Measurements from ENCODE around the gene ULK3.

ULK3 gene

DNA sequence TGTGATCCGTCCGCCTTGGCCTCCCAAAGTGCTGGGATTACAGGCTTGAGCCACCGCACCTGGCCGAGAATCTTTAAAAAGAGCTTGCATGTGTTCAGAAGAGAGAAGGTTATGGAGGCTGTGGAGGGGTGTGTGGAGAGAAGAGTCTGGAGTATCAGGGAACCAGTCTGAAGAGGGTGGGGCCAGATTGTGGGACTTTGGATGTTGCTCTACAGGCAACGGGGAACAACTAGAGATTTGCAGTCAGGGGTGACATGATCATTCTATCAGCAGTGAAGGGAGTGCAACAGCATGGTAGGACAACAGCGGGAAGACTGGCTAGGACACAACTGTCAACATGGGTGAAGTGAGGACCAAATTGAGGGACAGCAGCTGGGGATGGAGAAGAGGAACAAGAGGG lies 21.3 kb upstream of the ULK3 start:
- H3K9me2 ChIP-seq (replicated peaks; ENCODE audit: control insufficient read depth, low read length): no peaks in the 10 kb centered on the region
- H3K4me3 ChIP-seq (ENCODE audit: low read length): no peak overlapping the region
- TF ChIP-seq, protein P1, sequence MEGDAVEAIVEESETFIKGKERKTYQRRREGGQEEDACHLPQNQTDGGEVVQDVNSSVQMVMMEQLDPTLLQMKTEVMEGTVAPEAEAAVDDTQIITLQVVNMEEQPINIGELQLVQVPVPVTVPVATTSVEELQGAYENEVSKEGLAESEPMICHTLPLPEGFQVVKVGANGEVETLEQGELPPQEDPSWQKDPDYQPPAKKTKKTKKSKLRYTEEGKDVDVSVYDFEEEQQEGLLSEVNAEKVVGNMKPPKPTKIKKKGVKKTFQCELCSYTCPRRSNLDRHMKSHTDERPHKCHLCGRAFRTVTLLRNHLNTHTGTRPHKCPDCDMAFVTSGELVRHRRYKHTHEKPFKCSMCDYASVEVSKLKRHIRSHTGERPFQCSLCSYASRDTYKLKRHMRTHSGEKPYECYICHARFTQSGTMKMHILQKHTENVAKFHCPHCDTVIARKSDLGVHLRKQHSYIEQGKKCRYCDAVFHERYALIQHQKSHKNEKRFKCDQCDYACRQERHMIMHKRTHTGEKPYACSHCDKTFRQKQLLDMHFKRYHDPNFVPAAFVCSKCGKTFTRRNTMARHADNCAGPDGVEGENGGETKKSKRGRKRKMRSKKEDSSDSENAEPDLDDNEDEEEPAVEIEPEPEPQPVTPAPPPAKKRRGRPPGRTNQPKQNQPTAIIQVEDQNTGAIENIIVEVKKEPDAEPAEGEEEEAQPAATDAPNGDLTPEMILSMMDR (IDR thresholded peaks at IDR 0.05; ENCODE audit: low read depth, low read length, poor library complexity, severe bottlenecking): no peak
- TF ChIP-seq EZH2phosphoT487 (IDR thresholded peaks at IDR 0.05; ENCODE audit: borderline replicate concordance, low read length): no peak
- H3K36me3 ChIP-seq (ENCODE audit: control insufficient read depth, low read length): peaks cover 24% of the 10 kb centered on the region
- 0 out of 2 replicates have a peak, but pooled peaks cover 10% of the 10 kb centered on the region for H4K20me1 ChIP-seq (ENCODE audit: control insufficient read depth, insufficient read depth, low read depth, low read length)
- H3K27ac ChIP-seq (ENCODE audit: low read depth, low read length): no peak overlapping the region
- H3K4me2 ChIP-seq (ENCODE audit: low read length): no peak overlapping the region
- no peaks in the 10 kb centered on the region for H3F3A ChIP-seq (ENCODE audit: control insufficient read depth, insufficient read depth)
- H3K9me3 ChIP-seq (ENCODE audit: control insufficient read depth, insufficient read depth, low read length): peaks cover 6% of the 10 kb centered on the region; the same call in 1 of the 2 replicates
- peaks cover 68% of the 10 kb centered on the region for H3K79me2 ChIP-seq (ENCODE audit: control insufficient read depth, low read length)
- peaks cover 28% of the 10 kb centered on the region for H3K4me1 ChIP-seq (ENCODE audit: control insufficient read depth, low read length)
- no peaks in the 10 kb centered on the region for H3K27me3 ChIP-seq (ENCODE audit: control insufficient read depth, low read length)

DNA sequence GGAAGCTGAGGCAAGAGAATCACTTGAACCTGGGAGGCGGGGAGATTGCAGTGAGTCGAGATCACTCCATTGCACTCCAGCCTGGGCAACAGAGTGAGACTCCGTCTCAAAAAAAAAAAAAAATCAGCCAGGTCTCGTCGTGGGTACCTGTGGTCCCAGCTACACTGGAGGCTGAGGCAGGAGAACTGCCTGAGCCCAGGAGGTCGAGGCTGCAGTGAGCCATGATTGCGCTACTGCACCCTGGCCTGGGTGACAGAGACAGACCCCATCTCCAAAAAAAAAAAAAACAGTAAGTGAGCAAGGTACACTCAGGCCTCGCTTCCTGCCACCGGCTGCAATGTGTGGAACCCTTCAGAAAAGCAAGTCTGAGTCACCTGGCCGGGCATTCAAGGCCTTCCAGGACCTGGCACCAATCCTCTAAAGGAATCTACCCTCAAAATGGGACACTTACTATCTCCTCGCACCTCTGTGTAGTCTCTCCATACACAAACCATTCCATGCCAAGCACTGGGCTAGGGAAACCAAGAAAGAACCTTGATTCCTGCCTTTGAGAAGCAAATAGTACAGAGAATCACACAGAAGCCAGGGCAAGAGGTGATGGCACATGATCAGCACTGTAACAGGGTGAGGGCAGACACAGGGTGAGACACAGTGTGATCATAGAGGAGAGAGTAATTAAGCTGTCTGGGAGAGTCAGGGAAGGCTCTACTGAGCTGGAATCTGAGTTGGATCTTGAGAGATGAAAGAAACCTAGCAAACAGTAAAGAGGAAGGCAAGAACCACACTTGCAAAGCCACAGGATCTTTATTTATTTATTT lies 20.5 kb upstream of the ULK3 start:
- Histone ChIP-seq H3K4me1 (ENCODE audit: control insufficient read depth, low read length) (peaks cover 35% of the 10 kb centered on the region), H3K79me2 (ENCODE audit: control insufficient read depth, low read length) (peaks cover 66% of the 10 kb centered on the region), H4K20me1 (ENCODE audit: control insufficient read depth, insufficient read depth, low read depth, low read length) (0 out of 2 replicates have a peak, but pooled peaks cover 9% of the 10 kb centered on the region), H3K4me2 (ENCODE audit: low read length) (no peak overlapping the region), H3K27ac (ENCODE audit: low read depth, low read length) (no peak overlapping the region), H3K9me3 (ENCODE audit: control insufficient read depth, insufficient read depth, low read length) (peaks cover 6% of the 10 kb centered on the region; the same call in 1 of the 2 replicates), H3K4me3 (ENCODE audit: low read length) (no peak overlapping the region), H3K9me2 (replicated peaks; ENCODE audit: control insufficient read depth, low read length) (no peaks in the 10 kb centered on the region), H3K36me3 (ENCODE audit: control insufficient read depth, low read length) (peaks cover 18% of the 10 kb centered on the region), H3F3A (ENCODE audit: control insufficient read depth, insufficient read depth) (no peaks in the 10 kb centered on the region), H3K27me3 (ENCODE audit: control insufficient read depth, low read length) (no peaks in the 10 kb centered on the region)
- TF ChIP-seq EZH2phosphoT487 (IDR thresholded peaks at IDR 0.05; ENCODE audit: borderline replicate concordance, low read length): no peak
- TF ChIP-seq, protein P1 (IDR thresholded peaks at IDR 0.05; ENCODE audit: low read depth, low read length, poor library complexity, severe bottlenecking): no peak

DNA sequence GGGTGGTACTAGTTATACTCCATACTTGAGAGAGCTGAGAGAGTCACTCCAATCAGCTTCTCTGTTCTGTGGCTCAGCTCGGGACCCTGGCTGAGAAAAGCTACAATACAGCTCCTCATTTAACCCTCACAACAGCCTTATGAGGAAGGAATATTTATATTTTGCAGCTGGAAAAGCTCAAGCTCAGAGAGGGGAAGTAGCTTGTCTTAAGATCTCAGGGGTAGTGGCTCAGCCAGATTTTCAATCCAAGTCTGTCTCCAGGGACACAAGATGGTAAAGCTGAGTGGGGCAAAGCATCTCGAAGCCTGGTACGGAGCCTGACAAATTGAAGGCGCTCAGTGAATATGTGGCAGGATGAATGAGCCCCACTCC lies 15.4 kb upstream of the ULK3 start:
- peaks cover 45% of the 10 kb centered on the region for H3K79me2 ChIP-seq (ENCODE audit: control insufficient read depth, low read length)
- H3K27me3 ChIP-seq (ENCODE audit: control insufficient read depth, low read length): no peaks in the 10 kb centered on the region
- no peaks in the 10 kb centered on the region for H3K9me2 ChIP-seq (replicated peaks; ENCODE audit: control insufficient read depth, low read length)
- H3K36me3 ChIP-seq (ENCODE audit: control insufficient read depth, low read length): peaks cover 16% of the 10 kb centered on the region
- no peak overlapping the region for H3K27ac ChIP-seq (ENCODE audit: low read depth, low read length)
- no peaks in the 10 kb centered on the region for H3K9me3 ChIP-seq (ENCODE audit: control insufficient read depth, insufficient read depth, low read length)
- H4K20me1 ChIP-seq (ENCODE audit: control insufficient read depth, insufficient read depth, low read depth, low read length): 0 out of 2 replicates have a peak, but pooled peaks cover 2% of the 10 kb centered on the region
- TF ChIP-seq EZH2phosphoT487 (IDR thresholded peaks at IDR 0.05; ENCODE audit: borderline replicate concordance, low read length): no peak
- TF ChIP-seq, protein P1 (IDR thresholded peaks at IDR 0.05; ENCODE audit: low read depth, low read length, poor library complexity, severe bottlenecking): no peak
- H3K4me3 ChIP-seq (ENCODE audit: low read length): no peak overlapping the region
- no peak overlapping the region; the same call in 1 of the 2 replicates for H3K4me2 ChIP-seq (ENCODE audit: low read length)
- H3K4me1 ChIP-seq (ENCODE audit: control insufficient read depth, low read length): peaks cover 38% of the 10 kb centered on the region
- H3F3A ChIP-seq (ENCODE audit: control insufficient read depth, insufficient read depth): no peaks in the 10 kb centered on the region
